ENCODE measurements around the gene GGCT.

GGCT gene

GRCh38 chr7:30504301-30505173 lies at the start of gene GGCT:
GGCT (minus strand) TSS chr7:30504829; CDS start chr7:30504709, 120 bp downstream.
- TF ChIP-seq, protein P1, sequence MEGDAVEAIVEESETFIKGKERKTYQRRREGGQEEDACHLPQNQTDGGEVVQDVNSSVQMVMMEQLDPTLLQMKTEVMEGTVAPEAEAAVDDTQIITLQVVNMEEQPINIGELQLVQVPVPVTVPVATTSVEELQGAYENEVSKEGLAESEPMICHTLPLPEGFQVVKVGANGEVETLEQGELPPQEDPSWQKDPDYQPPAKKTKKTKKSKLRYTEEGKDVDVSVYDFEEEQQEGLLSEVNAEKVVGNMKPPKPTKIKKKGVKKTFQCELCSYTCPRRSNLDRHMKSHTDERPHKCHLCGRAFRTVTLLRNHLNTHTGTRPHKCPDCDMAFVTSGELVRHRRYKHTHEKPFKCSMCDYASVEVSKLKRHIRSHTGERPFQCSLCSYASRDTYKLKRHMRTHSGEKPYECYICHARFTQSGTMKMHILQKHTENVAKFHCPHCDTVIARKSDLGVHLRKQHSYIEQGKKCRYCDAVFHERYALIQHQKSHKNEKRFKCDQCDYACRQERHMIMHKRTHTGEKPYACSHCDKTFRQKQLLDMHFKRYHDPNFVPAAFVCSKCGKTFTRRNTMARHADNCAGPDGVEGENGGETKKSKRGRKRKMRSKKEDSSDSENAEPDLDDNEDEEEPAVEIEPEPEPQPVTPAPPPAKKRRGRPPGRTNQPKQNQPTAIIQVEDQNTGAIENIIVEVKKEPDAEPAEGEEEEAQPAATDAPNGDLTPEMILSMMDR (IDR thresholded peaks at IDR 0.05; ENCODE audit: extremely low read depth, missing control alignments), result no peak
- peak; percentile 95 for DNase-seq (ENCODE audit: low spot score)

DNA sequence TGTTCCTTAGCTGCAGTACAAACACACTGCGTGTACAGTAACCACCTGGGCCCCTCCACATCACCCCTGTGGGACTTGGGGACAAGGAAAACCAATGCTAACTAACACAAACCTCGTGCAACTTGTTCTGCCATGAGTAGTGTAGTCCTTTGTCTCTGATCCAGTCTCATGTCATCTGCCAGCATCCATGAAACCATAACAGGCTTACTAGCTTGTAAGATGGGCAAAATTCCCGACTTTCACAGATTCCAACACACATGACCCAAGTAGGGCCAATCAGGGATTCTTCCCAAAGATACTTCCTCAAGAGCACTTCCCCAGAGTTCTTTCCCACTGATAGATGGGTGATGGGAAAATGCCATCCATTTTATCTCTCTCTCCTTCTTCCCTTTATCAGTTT lies 48.9 kb upstream of the GGCT start:
- TF ChIP-seq, protein P1 (IDR thresholded peaks at IDR 0.05; ENCODE audit: extremely low read depth, missing control alignments), result no peak
- DNase-seq (ENCODE audit: low spot score), result no peak

DNA sequence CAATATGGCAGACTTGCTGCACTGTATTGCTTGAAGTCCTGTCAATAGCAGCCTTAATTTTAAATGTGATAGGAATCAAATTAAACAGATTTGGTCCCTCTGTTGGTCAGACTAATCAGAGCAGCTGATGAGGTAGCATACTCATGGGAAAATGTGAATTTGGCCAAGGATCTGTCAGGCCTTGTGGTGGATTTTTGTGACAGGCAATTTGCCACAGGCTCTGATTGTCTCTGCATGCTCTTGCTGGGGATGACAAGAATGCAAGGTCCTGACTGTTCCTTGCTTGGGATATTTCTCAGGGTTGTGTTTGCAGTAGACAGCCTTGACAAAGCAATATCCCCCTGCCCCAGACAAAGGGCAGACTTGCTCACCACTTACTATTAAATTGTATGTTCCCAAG lies 48.5 kb upstream of the GGCT start:
- TF ChIP-seq, protein P1 (IDR thresholded peaks at IDR 0.05; ENCODE audit: extremely low read depth, missing control alignments), result no peak
- DNase-seq (ENCODE audit: low spot score), result no peak

- DNase-seq (ENCODE audit: low spot score), result no peak
- TF ChIP-seq, protein P1 (IDR thresholded peaks at IDR 0.05; ENCODE audit: extremely low read depth, missing control alignments), result no peak
These were observed 47.7 kb upstream of the GGCT start for GRCh38 chr7:30552330-30552729.

DNA sequence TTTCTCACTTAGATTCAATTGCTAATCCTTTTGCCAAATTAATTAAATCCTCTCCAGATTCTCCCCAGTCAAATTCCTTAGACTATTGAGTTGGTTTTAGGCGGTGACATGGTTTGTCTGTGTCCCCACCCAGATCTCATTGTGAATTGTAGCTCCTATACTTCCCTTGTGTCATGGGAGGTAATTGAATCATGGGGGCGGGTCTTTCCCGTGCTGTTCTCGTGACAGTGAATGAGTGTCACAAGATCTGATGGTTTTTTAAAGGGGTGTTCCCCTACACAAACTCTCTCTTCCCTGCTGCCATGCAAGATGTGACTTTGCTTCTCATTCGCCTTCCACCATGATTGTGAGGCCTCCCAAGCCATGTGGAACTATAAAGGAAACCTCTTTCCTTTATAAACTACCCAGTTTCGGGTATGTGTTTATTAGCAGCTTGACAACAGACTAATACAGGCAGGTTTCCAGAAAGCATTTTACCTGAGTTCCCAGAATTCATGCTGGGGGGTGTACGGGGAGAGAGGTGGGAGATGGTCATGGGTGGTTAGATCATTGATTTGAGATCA lies 45.4 kb upstream of the GGCT start:
- TF ChIP-seq, protein P1 (IDR thresholded peaks at IDR 0.05; ENCODE audit: extremely low read depth, missing control alignments), result no peak
- no peak for DNase-seq (ENCODE audit: low spot score)

DNA sequence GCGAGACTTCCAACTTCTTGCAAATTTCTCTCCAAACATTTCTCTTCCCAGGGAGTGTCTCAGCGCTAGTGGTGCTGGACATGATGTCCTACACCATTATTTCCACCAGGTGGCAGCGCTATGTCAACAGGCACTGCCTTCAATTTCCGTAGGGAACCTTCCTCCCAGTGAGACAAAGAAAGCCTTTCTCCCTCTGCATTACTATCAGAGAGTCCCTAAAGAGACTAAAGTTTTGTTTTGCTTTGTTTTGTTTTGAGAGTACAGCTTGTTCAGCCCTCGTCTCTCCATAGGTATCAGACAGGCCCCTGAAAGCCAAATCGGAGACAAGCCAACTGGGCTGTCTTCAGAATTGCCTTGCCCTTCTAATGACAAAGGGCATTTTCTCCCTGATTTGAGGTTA lies 44.2 kb upstream of the GGCT start:
- TF ChIP-seq, protein P1 (IDR thresholded peaks at IDR 0.05; ENCODE audit: extremely low read depth, missing control alignments), result peak; percentile 75
- DNase-seq (ENCODE audit: low spot score), result peak; percentile 44

- no peak for DNase-seq (ENCODE audit: low spot score)
- TF ChIP-seq, protein P1 (IDR thresholded peaks at IDR 0.05; ENCODE audit: extremely low read depth, missing control alignments), result no peak
These were observed 42.0 kb upstream of the GGCT start for GRCh38 chr7:30546596-30546995.

Data from GM20000 (cell line).